ENCODE measurements around the gene RNF146. TPM values are rescaled to one million over a fixed set of nuclear protein-coding genes. Genes with fewer than 3 reads are reported as not detected.

RNF146 gene
- total and polyA plus RNA-seq, 2 of the 13 experiments (the other 11 are each of a cell fraction or from before 2014, with no cell fraction given) = 18.8 to 27.6 TPM

DNA sequence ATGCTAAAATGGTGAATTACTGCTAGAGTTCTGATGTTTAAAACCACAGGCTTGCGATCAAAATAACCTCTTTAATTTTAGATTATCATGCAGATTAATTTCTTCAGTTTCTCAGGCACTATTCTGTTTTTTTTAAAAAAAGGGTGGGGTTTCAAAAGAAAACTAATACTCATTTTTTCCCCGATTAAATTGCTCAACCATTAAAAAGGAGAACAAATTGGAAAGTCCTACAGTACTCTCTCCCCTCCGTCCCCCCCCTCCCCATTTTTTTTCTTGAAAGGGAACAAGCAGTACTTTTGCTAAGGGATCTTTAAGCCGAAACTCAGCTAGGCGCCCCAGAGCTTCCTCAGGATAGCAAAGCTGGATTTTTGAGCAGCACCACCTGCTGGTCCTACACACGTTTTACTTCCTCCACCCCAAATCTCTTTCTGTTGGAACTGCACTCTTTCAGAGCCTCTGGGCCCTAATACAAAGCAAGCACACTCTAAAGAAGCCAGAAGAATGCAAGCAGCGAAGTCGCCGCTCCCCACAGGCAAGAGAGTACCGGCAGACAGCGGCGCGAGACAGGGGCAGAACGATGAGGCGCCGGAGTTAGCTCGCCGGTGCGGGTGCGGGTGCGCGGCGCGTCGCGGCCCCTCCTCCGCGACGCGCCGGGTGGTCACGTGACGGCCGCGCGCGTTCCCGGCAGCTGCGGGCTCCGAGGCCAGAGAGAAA is at the start of gene RNF146 (continued):
- TF ChIP-seq, protein P1, sequence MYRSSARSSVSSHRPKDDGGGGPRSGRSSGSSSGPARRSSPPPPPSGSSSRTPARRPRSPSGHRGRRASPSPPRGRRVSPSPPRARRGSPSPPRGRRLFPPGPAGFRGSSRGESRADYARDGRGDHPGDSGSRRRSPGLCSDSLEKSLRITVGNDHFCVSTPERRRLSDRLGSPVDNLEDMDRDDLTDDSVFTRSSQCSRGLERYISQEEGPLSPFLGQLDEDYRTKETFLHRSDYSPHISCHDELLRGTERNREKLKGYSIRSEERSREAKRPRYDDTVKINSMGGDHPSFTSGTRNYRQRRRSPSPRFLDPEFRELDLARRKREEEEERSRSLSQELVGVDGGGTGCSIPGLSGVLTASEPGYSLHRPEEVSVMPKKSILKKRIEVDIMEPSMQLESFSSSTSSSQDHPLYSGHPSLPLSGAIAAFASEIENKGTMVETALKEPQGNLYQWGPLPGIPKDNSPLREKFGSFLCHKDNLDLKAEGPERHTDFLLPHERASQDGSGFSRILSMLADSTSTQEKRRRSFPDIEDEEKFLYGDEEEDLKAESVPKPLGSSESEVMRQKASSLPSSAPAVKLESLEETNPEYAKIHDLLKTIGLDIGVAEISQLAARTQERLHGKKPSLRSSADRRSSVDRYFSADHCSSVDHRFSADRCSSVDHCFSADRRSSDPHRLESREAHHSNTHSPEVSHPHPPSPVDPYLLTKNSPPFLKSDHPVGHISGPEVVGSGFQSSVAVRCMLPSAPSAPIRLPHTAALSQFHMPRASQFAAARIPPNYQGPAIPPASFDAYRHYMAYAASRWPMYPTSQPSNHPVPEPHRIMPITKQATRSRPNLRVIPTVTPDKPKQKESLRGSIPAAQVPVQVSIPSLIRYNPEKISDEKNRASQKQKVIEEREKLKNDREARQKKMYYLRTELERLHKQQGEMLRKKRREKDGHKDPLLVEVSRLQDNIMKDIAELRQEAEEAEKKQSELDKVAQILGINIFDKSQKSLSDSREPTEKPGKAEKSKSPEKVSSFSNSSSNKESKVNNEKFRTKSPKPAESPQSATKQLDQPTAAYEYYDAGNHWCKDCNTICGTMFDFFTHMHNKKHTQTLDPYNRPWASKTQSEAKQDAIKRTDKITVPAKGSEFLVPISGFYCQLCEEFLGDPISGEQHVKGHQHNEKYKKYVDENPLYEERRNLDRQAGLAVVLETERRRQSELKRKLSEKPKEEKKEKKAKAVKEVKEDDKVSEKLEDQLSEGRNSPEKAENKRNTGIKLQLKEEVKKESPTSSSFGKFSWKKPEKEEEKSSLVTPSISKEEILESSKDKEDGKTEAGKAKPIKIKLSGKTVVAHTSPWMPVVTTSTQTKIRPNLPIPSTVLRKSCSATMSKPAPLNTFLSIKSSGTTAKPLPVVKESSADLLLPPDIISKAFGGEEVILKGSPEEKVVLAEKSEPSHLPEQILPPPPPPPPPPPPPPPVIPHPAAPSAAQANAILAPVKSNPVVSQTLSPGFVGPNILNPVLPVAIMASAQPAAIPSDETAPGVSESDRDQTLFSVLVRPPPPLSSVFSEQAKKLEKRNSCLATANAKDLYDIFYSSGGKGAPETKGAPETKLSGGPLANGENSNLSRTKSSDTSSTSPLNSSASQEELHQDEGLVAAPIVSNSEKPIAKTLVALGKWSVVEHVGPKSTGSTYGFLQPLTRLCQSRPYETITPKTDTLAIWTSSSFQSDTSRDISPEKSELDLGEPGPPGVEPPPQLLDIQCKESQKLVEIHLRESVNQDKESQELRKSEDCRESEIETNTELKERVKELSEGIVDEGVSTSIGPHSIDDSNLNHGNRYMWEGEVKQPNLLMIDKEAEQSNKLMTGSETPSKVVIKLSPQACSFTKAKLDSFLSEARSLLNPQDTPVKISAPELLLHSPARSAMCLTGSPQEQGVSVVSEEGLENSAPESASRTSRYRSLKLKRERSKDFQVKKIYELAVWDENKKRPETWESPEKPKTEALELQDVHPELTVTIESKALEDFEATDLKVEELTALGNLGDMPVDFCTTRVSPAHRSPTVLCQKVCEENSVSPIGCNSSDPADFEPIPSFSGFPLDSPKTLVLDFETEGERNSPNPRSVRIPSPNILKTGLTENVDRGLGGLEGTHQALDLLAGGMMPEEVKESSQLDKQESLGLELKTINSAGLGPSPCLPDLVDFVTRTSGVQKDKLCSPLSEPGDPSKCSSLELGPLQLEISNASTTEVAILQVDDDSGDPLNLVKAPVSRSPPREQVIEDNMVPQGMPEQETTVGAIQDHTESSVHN (CRISPR knock-in tag; IDR thresholded peaks at IDR 0.05) = 0 out of 2 replicates have a peak, but pooled peaks have one; percentile 12
- TF ChIP-seq NFATC3 (CRISPR knock-in tag; IDR thresholded peaks at IDR 0.05) (no peak), ZNF7 (CRISPR knock-in tag; IDR thresholded peaks at IDR 0.05) (0 out of 2 replicates have a peak, but pooled peaks have one; percentile 3), SCMH1 (CRISPR knock-in tag; IDR thresholded peaks at IDR 0.05; ENCODE audit: borderline replicate concordance) (no peak), ZNF850 (CRISPR knock-in tag; conservative IDR thresholded peaks at IDR 0.05) (no peak), ZBTB42 (CRISPR knock-in tag; IDR thresholded peaks at IDR 0.05) (no peak), ZNF232 (CRISPR knock-in tag; IDR thresholded peaks at IDR 0.05; ENCODE audit: borderline replicate concordance) (no peak)
- TF ChIP-seq, protein P2, sequence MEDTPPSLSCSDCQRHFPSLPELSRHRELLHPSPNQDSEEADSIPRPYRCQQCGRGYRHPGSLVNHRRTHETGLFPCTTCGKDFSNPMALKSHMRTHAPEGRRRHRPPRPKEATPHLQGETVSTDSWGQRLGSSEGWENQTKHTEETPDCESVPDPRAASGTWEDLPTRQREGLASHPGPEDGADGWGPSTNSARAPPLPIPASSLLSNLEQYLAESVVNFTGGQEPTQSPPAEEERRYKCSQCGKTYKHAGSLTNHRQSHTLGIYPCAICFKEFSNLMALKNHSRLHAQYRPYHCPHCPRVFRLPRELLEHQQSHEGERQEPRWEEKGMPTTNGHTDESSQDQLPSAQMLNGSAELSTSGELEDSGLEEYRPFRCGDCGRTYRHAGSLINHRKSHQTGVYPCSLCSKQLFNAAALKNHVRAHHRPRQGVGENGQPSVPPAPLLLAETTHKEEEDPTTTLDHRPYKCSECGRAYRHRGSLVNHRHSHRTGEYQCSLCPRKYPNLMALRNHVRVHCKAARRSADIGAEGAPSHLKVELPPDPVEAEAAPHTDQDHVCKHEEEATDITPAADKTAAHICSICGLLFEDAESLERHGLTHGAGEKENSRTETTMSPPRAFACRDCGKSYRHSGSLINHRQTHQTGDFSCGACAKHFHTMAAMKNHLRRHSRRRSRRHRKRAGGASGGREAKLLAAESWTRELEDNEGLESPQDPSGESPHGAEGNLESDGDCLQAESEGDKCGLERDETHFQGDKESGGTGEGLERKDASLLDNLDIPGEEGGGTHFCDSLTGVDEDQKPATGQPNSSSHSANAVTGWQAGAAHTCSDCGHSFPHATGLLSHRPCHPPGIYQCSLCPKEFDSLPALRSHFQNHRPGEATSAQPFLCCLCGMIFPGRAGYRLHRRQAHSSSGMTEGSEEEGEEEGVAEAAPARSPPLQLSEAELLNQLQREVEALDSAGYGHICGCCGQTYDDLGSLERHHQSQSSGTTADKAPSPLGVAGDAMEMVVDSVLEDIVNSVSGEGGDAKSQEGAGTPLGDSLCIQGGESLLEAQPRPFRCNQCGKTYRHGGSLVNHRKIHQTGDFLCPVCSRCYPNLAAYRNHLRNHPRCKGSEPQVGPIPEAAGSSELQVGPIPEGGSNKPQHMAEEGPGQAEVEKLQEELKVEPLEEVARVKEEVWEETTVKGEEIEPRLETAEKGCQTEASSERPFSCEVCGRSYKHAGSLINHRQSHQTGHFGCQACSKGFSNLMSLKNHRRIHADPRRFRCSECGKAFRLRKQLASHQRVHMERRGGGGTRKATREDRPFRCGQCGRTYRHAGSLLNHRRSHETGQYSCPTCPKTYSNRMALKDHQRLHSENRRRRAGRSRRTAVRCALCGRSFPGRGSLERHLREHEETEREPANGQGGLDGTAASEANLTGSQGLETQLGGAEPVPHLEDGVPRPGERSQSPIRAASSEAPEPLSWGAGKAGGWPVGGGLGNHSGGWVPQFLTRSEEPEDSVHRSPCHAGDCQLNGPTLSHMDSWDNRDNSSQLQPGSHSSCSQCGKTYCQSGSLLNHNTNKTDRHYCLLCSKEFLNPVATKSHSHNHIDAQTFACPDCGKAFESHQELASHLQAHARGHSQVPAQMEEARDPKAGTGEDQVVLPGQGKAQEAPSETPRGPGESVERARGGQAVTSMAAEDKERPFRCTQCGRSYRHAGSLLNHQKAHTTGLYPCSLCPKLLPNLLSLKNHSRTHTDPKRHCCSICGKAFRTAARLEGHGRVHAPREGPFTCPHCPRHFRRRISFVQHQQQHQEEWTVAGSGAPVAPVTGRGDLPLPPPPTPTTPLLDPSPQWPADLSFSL (CRISPR knock-in tag; IDR thresholded peaks at IDR 0.05) = no peak
- TF ChIP-seq, protein P3, sequence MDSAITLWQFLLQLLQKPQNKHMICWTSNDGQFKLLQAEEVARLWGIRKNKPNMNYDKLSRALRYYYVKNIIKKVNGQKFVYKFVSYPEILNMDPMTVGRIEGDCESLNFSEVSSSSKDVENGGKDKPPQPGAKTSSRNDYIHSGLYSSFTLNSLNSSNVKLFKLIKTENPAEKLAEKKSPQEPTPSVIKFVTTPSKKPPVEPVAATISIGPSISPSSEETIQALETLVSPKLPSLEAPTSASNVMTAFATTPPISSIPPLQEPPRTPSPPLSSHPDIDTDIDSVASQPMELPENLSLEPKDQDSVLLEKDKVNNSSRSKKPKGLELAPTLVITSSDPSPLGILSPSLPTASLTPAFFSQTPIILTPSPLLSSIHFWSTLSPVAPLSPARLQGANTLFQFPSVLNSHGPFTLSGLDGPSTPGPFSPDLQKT (CRISPR knock-in tag; IDR thresholded peaks at IDR 0.05; ENCODE audit: borderline replicate concordance) = no peak
- TF ChIP-seq, protein P4, sequence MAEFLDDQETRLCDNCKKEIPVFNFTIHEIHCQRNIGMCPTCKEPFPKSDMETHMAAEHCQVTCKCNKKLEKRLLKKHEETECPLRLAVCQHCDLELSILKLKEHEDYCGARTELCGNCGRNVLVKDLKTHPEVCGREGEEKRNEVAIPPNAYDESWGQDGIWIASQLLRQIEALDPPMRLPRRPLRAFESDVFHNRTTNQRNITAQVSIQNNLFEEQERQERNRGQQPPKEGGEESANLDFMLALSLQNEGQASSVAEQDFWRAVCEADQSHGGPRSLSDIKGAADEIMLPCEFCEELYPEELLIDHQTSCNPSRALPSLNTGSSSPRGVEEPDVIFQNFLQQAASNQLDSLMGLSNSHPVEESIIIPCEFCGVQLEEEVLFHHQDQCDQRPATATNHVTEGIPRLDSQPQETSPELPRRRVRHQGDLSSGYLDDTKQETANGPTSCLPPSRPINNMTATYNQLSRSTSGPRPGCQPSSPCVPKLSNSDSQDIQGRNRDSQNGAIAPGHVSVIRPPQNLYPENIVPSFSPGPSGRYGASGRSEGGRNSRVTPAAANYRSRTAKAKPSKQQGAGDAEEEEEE (CRISPR knock-in tag; IDR thresholded peaks at IDR 0.05; ENCODE audit: borderline replicate concordance) = peak; percentile 84; the same call in 1 of the 2 replicates
